Large intestine (tissue), 3 donors: ENCODE results near the gene CYP26B1. TPM values are rescaled to one million over a fixed set of nuclear protein-coding genes. Genes with fewer than 3 reads are reported as not detected.

Experiments
- DNase-seq, 2 donors: peaks; one replicate each; pipeline versions ENCODE4 v3.0.0 to v3.0.0-alpha.2; 2013
- H3K27ac ChIP-seq: one replicate; pipeline ENCODE4 v1.5.1; 2013; ENCODE audit warnings: low read length
- H3K27me3 ChIP-seq: 2 replicates; pipeline ENCODE4 v1.6.1; 2013; ENCODE audit warnings: low read length; ENCODE audit not compliant: control insufficient read depth, insufficient read depth
- H3K36me3 ChIP-seq: 2 replicates; pipeline ENCODE4 v1.6.1; 2013; ENCODE audit warnings: low read length; ENCODE audit not compliant: control insufficient read depth, insufficient read depth
- H3K4me1 ChIP-seq: one replicate; pipeline ENCODE4 v1.6.1; 2013; ENCODE audit warnings: low read length; ENCODE audit not compliant: control insufficient read depth, insufficient read depth
- H3K4me3 ChIP-seq: one replicate; pipeline ENCODE4 v1.5.1; 2013; ENCODE audit warnings: low read length
- H3K9me3 ChIP-seq: one replicate; pipeline ENCODE4 v1.6.1; 2013; ENCODE audit warnings: mild to moderate bottlenecking, low read depth, low read length, moderate library complexity; ENCODE audit not compliant: control insufficient read depth
- WGBS: methylation state at CpG from one replicate; pipeline ENCODE4 v1.1.5; 2013; ENCODE audit warnings: low lambda C conversion rate; ENCODE audit not compliant: insufficient coverage; 5-methylcytosine and 5-hydroxymethylcytosine counted together
- polyA plus RNA-seq: library from polyadenylated mRNA; unstranded; fragments of 120-200 nt; gene quantifications from one replicate; pipeline ENCODE4 v1.2.1, GENCODE V29; 2013

CYP26B1 gene
- polyA plus RNA-seq, 1 donor, result 6.1 TPM

DNA sequence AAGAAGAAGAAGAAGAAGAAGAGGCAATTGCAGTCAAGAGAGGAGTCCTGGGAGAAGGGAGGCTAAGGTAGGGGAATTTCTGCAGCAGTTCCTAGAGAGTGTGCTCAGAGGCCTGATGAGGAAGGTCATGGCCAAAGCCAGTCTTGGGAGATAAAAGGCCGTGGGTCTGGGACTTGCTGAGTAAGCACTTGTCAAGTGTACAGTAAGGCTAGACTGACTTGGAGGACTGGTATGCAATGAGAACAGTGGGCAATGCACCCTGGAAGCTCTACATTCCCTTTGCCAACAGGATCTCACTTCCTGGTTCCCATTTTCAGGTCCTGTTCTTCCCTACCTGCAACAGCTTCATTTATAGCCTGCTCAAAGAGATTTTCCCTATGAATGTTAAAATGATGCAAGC lies 28.6 kb upstream of the CYP26B1 start:
- DNase-seq, result no peak
- H3K27me3 ChIP-seq, result no peaks in the 10 kb centered on the region
- no peaks in the 10 kb centered on the region for H3K4me1 ChIP-seq
- H3K4me3 ChIP-seq, result no peak overlapping the region
- H3K9me3 ChIP-seq, result no peaks in the 10 kb centered on the region
- H3K27ac ChIP-seq, result no peak overlapping the region
- peaks cover 25% of the 10 kb centered on the region for H3K36me3 ChIP-seq
- WGBS, result no CpG with 5 or more reads among the region's 1 CpG

DNA sequence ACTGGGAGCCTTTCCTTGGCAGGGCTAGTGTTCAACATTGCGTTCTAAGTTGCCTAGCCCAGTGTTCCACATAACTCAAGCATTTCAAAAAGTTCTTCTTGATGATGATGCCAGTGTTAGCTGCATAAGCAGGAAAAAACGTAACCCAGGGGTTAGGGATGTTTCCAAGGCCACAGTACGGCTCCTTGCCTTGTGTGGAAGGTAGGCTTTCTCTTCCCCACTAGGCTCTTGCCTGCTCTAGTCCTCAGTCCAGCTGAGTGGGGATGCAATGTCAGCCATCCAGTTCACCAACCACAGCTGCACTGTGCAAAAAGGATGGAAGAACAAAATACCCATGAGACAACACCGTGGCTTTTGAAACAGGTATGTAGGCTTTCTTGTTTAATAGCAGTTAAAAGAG lies 28.0 kb upstream of the CYP26B1 start:
- H3K4me3 ChIP-seq, result no peak overlapping the region
- H3K27ac ChIP-seq, result no peak overlapping the region
- DNase-seq, result no peak
- no peaks in the 10 kb centered on the region for H3K4me1 ChIP-seq
- H3K27me3 ChIP-seq, result no peaks in the 10 kb centered on the region
- H3K9me3 ChIP-seq, result no peaks in the 10 kb centered on the region
- no CpG with 5 or more reads among the region's 4 CpGs for WGBS
- H3K36me3 ChIP-seq, result peaks cover 25% of the 10 kb centered on the region

DNA sequence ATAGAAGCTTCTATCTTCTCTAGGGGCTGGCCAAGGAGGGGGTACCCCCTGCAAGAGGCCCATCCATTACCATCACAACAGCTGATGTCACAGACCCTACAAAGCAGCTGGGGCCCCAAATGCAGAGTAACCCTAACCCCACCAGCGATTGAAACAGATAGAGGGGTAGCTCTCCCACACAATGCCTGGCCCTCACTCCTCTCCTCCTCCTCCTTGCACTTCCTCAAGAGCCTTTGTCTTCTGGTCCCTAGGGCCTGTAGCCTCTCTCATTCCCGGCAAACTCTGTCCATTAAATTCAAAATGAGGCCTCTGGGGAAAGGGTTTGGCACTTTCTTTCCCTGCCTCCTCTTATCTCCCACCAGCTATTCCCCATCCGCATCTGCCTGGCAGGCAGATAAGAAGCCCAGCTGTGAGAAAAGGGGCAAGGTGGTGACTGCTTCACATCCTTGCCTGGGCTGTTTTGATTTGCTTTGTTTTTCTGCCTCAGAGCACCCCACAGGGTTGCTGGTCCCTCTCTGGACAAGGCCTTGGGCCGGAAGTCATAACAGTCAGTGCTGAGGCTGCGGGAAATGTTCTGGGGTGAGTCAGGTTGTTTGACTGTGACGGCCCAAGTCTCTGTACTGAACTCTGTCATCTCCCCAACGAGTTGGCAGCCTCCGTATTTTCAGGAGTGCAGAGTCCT lies 26.1 kb upstream of the CYP26B1 start:
- Histone ChIP-seq H3K4me3 (no peak overlapping the region), H3K9me3 (no peaks in the 10 kb centered on the region), H3K27ac (no peak overlapping the region), H3K4me1 (no peaks in the 10 kb centered on the region), H3K27me3 (no peaks in the 10 kb centered on the region), H3K36me3 (peaks cover 23% of the 10 kb centered on the region)
- WGBS, result 0% methylated on average over 1 of the region's 8 CpGs
- no peak for DNase-seq

DNA sequence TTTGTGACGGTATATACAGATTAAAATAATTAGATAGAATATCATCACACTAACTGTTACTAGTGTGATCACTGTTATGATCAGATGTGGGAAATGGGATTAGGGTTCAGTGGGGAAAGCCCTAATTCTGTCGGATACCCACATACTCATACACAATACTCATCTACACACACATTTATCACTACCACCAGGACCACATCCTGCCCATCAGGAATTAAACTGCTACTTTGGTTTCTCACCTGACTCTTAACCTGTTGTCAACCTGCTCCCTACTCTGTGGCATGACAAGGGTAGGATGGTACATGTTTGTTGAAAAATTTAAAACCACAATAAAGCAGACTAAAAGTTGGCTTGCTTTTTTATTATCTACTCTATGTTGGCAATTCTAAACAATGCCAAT lies 24.8 kb upstream of the CYP26B1 start:
- no peak for DNase-seq
- peaks cover 14% of the 10 kb centered on the region for H3K36me3 ChIP-seq
- H3K27me3 ChIP-seq, result no peaks in the 10 kb centered on the region
- H3K4me3 ChIP-seq, result no peak overlapping the region
- no peak overlapping the region for H3K27ac ChIP-seq
- WGBS, result no CpG with 5 or more reads among the region's 2 CpGs
- H3K9me3 ChIP-seq, result no peaks in the 10 kb centered on the region
- no peaks in the 10 kb centered on the region for H3K4me1 ChIP-seq

DNA sequence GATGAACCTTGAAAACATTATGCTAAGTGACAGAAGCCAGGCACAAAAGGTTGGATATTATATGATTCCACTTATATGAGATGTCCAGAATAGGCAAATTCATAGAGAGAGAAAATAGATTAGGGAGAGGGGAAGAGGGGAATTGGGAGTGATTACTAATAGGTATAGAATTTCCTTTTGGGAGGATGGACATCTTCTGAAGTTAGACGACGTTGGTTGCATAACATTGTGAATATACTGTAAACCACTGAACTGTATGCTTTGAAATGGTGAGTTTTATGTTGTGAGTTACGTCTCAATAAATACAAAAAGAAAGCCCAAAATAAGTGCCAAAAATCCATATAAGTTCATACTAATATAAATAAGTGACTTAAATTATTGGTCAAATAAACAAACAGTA lies 18.6 kb upstream of the CYP26B1 start:
- 83% methylated on average over 1 of the region's 3 CpGs for WGBS
- Histone ChIP-seq H3K27me3 (no peaks in the 10 kb centered on the region), H3K4me1 (no peaks in the 10 kb centered on the region), H3K27ac (no peak overlapping the region), H3K4me3 (no peak overlapping the region), H3K36me3 (no peaks in the 10 kb centered on the region), H3K9me3 (no peaks in the 10 kb centered on the region)
- DNase-seq, result no peak

DNA sequence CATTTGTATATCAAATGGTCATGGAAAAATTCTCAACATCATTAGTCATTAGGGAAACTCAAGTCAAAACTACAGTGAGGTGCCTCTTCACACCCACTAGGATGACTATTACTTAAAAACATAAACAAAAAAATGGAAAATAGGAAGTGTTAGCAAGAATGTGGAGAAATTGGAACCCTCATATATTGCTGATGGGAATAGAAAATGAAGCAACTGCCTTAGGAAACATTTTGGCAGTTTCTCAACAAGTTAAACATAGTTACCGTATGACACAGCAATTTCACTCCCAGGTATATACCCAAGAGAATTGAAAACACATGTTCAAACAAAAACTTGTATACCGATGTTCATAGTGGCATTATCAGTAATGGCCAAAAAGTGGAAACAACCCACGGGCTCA lies 18.1 kb upstream of the CYP26B1 start:
- WGBS, result 88% methylated on average over 3 of the region's 3 CpGs
- no peak overlapping the region for H3K4me3 ChIP-seq
- no peak for DNase-seq
- H3K4me1 ChIP-seq, result no peaks in the 10 kb centered on the region
- no peak overlapping the region for H3K27ac ChIP-seq
- H3K9me3 ChIP-seq, result no peaks in the 10 kb centered on the region
- no peaks in the 10 kb centered on the region for H3K27me3 ChIP-seq
- H3K36me3 ChIP-seq, result no peaks in the 10 kb centered on the region

DNA sequence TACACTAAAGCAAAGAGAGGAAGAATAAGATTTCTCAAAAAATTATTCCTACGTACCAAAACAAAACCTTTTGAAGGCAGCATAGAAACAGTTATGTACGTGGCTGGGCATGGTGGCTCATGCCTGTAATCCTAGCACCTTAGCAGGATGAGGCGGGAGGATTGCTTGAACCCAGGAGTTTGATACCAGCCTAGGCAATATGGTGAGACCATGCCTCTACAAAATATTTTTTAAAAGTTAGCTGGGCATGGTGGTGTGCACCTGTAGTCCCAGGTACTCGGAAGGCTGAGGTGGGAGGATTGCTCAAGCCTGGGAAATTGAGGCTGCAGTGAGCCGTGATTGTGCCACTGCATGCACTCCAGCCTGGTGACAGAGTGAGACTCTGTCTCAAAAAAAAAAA lies 14.9 kb upstream of the CYP26B1 start:
- Histone ChIP-seq H3K4me3 (no peak overlapping the region), H3K36me3 (no peaks in the 10 kb centered on the region), H3K9me3 (no peaks in the 10 kb centered on the region), H3K4me1 (no peaks in the 10 kb centered on the region), H3K27me3 (no peaks in the 10 kb centered on the region), H3K27ac (no peak overlapping the region)
- 100% methylated on average over 1 of the region's 5 CpGs for whole genome bisulfite sequencing
- DNase-seq, result no peak

DNA sequence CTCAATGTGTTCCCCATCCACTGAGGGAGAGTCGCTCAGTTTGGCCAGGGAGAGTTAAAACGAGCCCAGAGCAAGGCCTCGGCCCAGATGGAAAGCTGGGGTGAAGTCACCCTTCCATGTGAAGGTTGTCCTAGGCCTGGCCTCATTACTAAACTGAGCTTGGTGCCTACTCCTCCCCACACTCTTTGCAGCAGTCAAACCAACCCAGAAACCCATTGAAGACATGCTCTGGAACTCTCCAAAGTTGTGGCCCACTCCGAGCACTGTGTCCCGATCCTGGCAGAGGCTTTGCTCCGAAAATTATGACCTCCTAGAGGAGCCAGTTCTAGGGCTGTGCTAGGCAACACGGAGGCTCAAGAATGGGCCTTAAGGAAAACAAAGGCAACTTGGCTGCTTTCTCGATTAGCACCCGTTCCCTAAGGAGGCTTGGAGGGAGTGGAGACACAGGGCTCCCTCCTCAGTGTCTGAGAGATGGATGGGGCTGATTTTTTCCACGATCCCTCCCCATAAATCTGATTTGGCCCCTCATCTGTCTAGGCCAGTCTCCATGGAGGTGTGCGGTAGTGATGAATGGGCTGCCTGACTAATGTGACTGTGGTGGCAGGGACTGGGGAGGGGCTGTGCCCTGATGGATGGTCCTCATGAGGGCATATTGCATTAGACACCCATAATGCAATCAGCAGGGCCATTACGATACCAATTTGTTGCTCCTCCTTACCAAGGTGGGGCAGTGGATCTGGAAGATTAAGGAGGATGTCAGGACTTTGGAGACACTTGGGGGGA lies 11.7 kb upstream of the CYP26B1 start:
- Histone ChIP-seq H3K9me3 (no peaks in the 10 kb centered on the region), H3K36me3 (no peaks in the 10 kb centered on the region), H3K27me3 (no peaks in the 10 kb centered on the region), H3K4me3 (no peak overlapping the region), H3K27ac (no peak overlapping the region), H3K4me1 (no peaks in the 10 kb centered on the region)
- WGBS, result no CpG with 5 or more reads among the region's 12 CpGs
- DNase-seq, result no peak

DNA sequence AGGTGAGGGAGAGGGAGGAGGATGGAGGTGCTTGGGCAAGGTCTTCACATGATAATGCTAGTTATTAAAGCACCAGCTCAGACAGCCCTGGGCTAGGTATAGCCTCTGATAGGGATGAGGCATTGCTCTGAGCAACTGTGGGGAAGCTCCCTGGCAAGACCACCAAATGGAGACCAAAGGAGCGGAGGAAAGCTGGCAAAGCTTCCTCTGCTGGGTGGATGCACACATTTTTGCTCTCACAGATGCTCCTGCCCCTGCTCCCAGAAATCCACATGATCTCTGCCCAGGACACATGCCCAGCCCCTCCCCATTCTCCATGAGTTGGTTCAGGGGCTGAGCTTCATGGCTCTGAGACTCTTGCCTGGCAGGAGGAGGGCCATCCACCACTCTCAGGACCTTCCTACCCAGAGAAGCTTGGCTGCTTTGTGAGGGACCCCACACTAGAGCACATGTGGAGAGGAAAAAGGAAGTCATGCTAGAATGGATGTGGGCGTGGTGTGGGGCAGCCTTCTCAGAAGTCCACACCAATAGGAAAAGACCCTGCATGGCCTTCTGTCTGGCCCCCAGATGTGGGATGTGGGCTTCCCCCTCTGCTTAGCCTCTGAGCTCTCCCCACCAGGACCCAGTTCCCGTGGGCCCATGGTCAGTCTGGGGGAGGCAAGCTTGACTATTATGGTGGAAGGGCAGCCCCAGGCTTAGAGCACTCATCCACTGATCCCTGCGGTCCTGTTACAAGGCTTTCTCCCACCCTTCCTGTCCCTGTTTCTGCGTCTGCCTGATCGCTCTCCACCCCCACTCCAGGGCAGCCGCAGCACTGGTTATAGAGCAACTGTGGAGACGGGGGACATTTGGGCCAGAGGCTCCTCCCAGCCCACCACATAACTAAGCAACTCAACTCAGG lies 10.5 kb upstream of the CYP26B1 start:
- Histone ChIP-seq H3K9me3 (no peaks in the 10 kb centered on the region), H3K27me3 (no peaks in the 10 kb centered on the region), H3K4me1 (no peaks in the 10 kb centered on the region), H3K36me3 (no peaks in the 10 kb centered on the region), H3K4me3 (no peak overlapping the region), H3K27ac (no peak overlapping the region)
- no peak for DNase-seq
- no CpG with 5 or more reads among the region's 8 CpGs for WGBS

DNA sequence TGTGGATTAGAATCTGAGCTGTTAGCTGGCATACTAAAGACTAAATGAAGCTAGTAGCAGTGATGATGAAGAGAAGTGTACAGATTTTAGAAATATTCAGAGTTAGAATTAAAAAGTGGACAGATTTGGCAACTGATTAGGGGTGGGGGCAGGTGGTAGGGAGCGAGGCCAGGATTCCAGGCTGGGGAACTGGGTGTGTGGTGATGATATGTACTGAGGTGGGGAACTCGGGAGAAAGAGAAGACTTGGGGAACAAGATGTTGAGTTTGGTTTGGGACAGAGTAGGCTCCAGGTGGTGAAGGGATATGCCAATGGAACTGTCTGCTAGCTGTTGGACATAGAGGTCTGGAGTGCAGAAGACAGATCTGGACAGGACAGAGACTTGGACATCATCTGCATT lies 9.2 kb upstream of the CYP26B1 start:
- no peaks in the 10 kb centered on the region for H3K36me3 ChIP-seq
- H3K9me3 ChIP-seq, result no peaks in the 10 kb centered on the region
- WGBS, result no CpG with 5 or more reads among the region's 2 CpGs
- no peaks in the 10 kb centered on the region for H3K4me1 ChIP-seq
- no peak for DNase-seq
- no peak overlapping the region for H3K27ac ChIP-seq
- H3K27me3 ChIP-seq, result no peaks in the 10 kb centered on the region
- no peak overlapping the region for H3K4me3 ChIP-seq
